SK-N-SH (cell line): Measurements from ENCODE around the gene LUC7L3.

Experiments used
- FOXJ3 ChIP-seq: sonication (generic); formaldehyde crosslinking; IDR thresholded peaks from 2 replicates; pipeline ENCODE4 v1.5.1; 2020; ENCODE audit warnings: mild to moderate bottlenecking, missing genetic modification reagents
- RAD21 ChIP-seq: IDR thresholded peaks from 2 replicates; pipeline ENCODE4 v1.6.1; 2012; ENCODE audit warnings: mild to moderate bottlenecking, low read length
- SIN3A ChIP-seq: IDR thresholded peaks from 2 replicates; pipeline ENCODE4 v1.6.1; 2012; ENCODE audit warnings: low read depth, mild to moderate bottlenecking, low read length, moderate library complexity, borderline replicate concordance
- SMC3 ChIP-seq: IDR thresholded peaks from 2 replicates; pipeline ENCODE4 v1.6.1; 2012; ENCODE audit warnings: low read depth, low read length, improper control_type of control experiment
- TF ChIP-seq, protein P1 (sequence below): fragments of 200-600 bp; sonication (generic); IDR thresholded peaks from 2 replicates; pipeline ENCODE4 v1.6.1; 2017; ENCODE audit warnings: antibody characterized with exemption, mild to moderate bottlenecking, moderate library complexity
- TF ChIP-seq, protein P2 (sequence below): fragments of 150-350 bp; IDR thresholded peaks from 2 replicates; pipeline ENCODE4 v1.6.1; 2016; ENCODE audit warnings: mild to moderate bottlenecking, low read depth, low read length

DNA sequence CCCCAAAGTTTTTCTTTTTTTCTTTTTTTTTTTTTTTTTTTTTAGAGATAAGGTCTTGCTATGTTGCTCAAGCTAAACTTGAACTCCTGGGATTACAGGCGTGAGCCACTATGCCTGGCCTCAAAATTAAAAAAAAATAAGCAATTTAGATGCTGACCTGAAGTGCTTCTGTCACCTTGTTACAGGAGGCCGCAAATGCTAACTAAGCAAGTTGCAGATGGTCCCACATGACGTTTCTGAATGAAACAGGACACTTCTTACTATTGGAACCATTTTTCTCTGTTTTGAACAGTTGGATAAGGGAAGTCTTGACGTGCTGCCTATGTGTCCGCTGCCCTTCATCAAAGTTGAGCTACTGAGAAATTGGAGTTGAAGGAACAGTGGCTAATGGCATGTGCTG, 39.1 kb downstream of the LUC7L3 start:
- TF ChIP-seq SMC3 = no peak
- TF ChIP-seq, protein P1, sequence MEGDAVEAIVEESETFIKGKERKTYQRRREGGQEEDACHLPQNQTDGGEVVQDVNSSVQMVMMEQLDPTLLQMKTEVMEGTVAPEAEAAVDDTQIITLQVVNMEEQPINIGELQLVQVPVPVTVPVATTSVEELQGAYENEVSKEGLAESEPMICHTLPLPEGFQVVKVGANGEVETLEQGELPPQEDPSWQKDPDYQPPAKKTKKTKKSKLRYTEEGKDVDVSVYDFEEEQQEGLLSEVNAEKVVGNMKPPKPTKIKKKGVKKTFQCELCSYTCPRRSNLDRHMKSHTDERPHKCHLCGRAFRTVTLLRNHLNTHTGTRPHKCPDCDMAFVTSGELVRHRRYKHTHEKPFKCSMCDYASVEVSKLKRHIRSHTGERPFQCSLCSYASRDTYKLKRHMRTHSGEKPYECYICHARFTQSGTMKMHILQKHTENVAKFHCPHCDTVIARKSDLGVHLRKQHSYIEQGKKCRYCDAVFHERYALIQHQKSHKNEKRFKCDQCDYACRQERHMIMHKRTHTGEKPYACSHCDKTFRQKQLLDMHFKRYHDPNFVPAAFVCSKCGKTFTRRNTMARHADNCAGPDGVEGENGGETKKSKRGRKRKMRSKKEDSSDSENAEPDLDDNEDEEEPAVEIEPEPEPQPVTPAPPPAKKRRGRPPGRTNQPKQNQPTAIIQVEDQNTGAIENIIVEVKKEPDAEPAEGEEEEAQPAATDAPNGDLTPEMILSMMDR = no peak
- no peak for TF ChIP-seq FOXJ3 (CRISPR knock-in tag)
- TF ChIP-seq RAD21 = no peak
- TF ChIP-seq, protein P2, sequence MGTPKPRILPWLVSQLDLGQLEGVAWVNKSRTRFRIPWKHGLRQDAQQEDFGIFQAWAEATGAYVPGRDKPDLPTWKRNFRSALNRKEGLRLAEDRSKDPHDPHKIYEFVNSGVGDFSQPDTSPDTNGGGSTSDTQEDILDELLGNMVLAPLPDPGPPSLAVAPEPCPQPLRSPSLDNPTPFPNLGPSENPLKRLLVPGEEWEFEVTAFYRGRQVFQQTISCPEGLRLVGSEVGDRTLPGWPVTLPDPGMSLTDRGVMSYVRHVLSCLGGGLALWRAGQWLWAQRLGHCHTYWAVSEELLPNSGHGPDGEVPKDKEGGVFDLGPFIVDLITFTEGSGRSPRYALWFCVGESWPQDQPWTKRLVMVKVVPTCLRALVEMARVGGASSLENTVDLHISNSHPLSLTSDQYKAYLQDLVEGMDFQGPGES = no peak
- no peak for TF ChIP-seq SIN3A
